Fibroblast of lung (primary cell): Measurements from ENCODE around the gene FRK.

ENCODE experiments used
- EZH2 ChIP-seq: IDR thresholded peaks from 2 replicates; pipeline ENCODE4 v1.5.1; 2012; ENCODE audit warnings: low read length, control low read depth, mild to moderate bottlenecking; ENCODE audit errors: missing control alignments
- TF ChIP-seq, protein P1 (sequence below), 2 donors: IDR thresholded peaks in 1 of 2; conservative IDR thresholded peaks in 1 of 2; 1 replicate in 1 of 2; 2 replicates in 1 of 2; pipeline ENCODE4 v1.5.1; 2011 to 2012; ENCODE audit warnings: low read length in 2 of 2, control low read depth in 1 of 2, inconsistent platforms in 1 of 2, low read depth in 1 of 2, mild to moderate bottlenecking in 1 of 2

DNA sequence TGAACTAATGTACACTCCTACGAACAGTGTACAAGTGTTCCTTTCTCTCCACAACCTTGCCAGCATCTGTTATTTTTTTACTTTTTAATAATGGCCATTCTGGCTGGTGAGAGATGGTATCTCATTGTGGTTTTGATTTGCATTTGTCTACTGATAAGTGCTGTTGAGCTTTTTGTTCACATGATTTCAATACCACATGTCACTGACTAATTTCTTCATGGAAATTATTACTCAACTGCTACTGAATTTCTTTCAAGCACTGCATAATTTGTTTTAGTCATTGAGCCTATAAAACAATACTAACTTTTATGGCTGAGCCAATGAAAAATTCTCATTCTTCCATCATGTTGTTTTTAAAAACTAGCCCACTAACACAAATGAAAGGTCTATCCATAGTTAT, 115.4 kb downstream of the FRK start:
- TF ChIP-seq, protein P1, sequence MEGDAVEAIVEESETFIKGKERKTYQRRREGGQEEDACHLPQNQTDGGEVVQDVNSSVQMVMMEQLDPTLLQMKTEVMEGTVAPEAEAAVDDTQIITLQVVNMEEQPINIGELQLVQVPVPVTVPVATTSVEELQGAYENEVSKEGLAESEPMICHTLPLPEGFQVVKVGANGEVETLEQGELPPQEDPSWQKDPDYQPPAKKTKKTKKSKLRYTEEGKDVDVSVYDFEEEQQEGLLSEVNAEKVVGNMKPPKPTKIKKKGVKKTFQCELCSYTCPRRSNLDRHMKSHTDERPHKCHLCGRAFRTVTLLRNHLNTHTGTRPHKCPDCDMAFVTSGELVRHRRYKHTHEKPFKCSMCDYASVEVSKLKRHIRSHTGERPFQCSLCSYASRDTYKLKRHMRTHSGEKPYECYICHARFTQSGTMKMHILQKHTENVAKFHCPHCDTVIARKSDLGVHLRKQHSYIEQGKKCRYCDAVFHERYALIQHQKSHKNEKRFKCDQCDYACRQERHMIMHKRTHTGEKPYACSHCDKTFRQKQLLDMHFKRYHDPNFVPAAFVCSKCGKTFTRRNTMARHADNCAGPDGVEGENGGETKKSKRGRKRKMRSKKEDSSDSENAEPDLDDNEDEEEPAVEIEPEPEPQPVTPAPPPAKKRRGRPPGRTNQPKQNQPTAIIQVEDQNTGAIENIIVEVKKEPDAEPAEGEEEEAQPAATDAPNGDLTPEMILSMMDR (conservative IDR thresholded peaks at IDR 0.05 in 1 of 2, IDR thresholded peaks at IDR 0.05 in 1 of 2; ENCODE audit: low read depth in 1 of 2, low read length in 2 of 2) = no peak
- TF ChIP-seq EZH2 = no peak
